Bone marrow (tissue), 2 donors: ENCODE data around the gene MTTP.

Experiments
- DNase-seq, 2 donors: peaks; one replicate each; lab custom pipeline; 2025; lab: John Stamatoyannopoulos, UW

The MTTP gene

DNA sequence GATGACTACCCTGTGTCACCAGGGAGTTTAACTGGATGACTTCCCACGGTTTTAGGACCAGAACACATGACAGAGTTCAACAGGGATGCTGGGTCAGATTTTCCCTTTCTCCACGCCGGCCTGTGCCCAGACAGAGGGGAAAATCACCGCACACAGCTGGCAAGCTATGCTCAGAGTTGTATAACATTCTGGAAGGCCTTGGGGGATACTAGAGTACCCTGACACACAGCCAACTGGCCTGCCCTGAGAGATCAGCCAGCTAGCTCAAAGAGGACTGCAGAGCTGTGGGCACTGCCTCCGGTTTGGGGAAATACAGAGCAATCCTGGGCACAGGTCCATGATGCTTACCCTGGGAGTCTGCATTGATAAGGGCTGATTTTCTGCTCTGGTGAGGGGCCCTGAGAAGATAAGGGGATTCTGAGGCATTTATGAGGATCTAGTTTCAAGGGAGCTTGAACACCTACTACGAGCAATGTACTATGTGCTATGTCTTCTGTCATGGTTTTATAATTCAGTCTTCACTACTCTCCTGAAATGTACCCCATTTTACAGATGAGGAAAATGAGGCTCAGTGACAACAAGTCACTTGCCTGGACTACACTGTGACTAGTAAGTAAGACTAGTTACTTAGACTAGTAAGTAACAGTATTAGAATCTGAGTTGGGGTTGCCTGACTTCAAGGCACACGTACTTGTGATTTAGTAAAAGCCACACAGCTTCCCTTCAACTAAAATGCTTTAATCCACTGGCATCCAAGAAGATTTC, 68.3 kb downstream of the MTTP start:
- no peak for DNase-seq

DNA sequence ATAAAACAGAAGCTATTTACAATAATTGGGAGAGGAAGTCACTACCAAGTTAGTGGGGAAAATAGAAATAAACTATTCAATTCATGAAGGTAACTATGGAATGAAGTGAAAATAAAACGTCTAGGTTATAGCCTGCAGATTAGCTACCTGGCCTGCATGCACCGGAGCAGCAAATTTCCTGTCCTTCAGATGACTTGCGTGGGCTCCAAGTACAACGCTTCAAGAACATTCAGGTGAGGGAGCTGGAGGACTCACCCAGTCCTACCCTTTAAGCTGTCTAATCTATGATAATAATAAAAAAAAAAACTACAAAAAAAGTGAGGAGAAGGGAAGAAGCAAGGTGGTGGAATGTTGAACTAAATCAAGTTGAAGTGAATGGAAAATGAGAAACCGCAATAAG, 69.8 kb downstream of the MTTP start:
- DNase-seq: no peak

DNA sequence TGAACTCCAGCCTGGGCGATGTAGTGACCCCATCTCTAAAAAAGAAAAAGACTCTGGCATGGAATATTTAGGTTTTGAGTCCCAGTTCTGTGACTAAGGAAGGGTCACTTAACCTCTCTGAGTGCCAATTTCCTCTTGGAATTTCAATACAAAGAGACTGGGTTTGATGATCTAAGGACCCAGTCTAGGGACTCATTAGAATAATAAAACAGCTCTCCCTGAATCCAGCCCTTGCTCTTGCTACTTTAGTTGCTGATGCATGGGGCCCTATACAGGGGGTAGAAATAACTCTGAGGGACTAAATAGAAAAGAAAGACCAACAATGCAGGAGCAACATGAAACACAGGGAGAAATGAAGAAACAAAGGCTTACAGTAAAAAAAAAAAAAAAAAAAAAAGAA, 70.4 kb downstream of the MTTP start:
- DNase-seq: no peak

DNA sequence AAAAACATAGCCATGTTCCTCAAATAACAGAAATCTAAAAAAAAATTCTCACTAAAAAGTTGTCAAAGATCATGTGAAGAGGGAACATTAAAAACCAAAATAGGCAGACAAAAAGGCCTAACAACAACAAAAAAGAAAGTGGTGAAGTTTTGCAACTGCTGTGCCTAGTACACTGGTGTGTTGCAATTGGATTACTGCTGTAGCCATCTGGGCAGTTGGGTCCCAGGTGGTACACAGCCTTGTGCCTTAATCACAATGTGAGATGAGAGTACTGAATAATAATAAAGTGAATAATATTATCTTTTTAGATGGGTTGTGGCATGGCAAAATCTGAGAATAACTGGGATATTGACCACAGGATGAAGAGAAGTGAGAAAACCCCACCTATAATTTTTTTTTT, 71.0 kb downstream of the MTTP start:
- DNase-seq: no peak

DNA sequence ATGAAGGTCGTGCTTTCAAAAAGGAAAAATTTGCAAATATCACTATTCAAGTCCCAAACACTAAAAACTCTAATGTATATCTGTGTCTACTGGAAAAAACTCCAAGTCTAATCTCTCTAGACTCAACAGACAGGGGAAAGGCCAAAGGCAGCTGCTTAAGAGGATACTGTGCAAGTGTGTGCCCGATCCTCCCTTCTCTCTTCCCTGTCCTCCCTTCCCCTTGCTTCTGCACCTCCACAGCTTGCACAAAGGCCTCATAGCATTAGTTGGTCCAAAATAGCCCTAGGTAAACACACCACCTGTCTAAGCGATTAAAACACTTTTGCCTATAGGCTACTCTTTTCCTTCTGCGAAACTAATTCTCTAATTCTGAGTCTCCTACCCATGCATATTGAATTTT, 72.4 kb downstream of the MTTP start:
- DNase-seq: no peak

DNA sequence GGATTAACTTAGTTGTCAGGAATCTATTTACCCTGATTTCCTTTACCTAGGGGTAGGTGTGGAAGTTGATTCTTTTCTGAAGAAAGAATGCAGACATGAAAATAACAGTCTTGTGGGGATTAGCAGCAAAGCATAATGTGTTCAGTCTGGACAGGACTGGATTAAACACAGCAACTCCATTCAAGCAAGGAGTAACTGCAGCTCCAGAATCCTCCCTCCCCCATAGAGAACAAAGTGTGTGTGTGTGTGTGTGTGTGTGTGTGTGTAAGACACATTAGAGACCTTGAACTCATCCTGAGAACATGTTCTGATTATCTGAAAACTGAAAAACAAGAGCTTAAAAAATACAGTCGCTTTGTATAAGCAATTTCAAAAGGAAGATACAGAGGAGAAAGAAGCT, 73.7 kb downstream of the MTTP start:
- DNase-seq: no peak

DNA sequence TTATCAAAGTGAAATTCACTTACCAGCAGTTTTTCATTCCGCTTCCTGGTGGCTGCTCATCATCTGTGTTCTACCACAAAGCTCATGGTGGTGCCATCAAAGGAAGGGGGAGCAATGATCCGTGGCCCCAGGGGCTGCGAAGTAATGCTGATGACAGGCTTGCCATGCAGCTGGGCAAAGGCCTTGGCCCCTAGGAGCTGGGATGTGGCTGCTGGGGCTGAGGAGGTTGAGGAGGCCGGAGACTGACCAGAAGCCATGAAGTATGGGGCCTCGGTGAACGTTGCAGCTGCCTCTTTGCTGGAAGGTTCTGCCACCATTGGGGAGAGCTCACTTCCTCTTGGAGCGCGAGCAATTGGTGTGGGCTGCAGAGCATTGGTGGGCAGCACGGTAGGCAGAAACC, 74.6 kb downstream of the MTTP start:
- DNase-seq: no peak

DNA sequence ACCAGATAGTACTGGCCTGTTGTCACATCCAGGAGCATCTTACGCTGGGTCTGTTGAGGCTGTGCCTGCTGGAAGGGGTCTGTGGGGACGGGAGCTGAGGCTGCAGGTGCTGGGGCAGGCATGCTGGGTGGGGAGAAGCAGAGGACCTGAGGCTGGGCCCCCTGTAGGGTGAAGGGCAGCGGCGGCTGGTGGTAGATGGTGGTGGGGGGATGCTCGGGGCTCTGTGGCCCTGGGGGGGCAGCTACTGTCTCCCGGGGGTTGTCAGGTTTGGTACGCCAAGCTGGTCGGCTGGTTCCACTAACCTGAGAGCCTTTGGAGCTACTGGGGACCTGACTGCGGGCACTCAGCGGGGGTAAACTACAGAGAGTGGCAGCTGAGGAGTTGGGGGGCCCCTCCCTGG, 75.2 kb downstream of the MTTP start:
- DNase-seq: no peak

DNA sequence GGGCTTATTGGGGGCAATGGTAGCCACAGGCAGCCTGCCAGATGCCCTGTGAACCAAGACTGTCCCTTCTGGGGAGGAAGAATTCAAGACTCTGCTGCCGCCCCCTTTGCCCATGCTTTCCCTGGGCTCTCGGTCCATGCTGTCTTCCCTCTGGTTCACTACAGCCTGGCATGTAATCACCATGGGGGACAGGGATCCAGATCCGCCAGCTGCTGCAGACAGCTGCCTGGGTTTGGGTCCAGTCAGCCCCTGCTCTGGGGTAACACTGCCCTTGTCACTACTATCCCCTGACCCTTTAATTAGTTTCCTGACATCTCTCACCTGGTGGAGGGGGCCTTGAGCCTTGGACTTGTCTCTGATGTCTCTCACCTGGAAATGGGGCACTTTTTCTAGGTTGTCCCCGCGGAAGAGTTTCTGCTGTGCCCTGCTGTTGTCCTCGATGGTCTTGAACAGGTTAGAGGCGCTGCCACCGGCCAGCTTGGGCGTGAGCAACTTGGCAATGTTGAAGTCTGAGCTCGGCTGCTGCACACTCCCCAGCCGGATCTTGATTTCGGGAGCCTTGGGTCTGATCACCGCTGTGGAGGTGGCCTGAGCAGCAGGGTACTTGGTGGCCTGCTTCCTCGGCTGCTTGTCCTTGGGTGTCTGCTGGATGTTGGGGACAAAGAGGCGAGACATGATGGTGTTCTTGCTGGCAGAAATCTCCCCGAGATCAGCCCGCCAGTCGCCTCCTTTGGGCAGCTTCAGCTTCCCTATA, 76.6 kb downstream of the MTTP start:
- DNase-seq: no peak

DNA sequence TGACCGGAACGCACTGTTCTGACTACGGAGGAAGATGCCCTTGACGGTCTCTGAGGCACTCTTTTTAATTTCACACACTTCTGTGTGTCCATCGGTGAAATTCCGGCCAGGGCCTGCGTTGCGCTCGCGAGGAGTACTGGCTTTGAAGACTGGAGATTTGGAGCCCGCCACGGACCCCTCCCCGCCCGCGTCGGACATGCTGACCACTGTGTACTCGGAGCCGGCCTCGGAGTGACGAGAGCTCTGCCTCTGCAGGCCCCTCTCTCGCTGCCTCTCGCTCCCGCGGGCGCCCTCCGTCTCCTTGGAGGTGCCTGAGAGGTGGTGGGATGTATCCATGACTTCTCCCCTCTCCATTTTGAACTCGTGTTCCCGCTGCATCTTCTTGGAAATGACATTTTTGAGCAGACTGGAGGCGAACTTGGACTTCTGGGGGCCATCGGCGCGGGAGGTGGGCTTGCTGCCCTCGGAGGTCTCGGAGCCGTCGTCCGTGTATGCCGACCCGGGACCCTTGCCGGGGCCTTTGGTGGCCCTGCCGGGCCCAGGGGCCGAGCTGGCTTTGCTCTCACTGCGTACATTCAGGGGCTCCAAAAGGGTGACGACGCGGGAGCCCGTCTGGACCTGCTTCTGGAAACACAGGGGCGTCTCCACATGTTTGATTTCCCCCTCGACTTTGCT, 77.3 kb downstream of the MTTP start:
- DNase-seq: no peak

DNA sequence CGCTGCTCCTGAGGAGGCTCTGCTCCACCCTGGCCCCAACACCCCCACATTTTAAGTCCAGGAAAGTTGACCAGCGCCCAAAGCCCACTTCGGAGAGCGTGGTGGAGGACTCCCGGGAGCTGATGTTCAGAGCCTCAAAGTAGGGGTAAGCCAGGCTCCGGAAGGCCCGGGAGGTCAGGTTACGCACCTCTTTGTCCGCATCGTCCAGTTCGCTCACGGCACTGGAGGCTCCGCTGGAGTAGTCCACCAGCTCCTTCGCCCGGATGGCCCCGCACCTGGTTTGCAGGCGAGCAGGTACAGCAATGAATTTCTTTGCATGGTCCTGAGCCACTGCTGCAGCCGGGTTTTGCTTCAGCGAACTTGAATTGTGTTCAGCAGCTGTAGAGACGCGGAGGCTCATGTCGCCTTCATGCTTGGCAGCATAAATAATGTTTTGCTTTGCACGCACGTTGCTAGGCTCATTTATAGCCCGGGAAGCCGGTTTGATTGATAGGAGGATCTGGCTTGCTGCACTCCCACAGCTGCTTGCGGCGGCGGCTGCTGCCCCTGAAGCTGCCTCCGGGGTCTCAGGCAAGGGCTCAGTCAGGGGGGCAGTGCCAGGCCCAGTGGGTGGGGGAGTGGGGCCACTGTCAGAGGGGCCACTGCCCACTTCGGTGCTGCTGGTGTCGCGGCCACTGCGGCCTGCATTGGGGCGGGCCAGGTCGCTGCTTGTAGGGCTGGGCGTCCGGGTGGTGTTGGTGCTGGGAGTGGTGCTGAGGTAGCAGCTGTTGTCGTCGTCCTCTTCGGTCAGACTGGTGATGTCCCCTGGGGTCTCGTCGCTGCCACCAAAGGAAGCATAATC, 78.2 kb downstream of the MTTP start:
- no peak for DNase-seq

DNA sequence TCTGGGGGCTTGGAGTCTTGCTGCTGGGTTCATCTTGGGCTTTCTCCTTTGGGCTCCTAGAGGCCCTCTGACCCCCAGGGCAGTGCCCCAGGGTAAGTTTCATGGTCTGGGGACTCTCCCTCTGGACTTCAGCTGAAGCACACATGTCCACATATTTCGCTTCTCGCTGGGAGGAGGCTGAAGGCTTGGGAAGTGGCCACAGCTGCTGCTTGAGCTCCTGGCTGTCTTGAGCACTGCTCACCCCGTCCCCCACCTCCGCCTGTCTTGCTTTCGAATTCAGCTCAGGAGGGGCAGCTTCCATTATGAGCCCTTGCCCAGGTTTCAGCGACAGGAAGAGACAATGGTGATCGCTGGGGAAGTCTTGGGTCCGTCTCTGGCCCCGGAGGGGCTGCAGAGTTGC, 79.3 kb downstream of the MTTP start:
- no peak for DNase-seq

DNA sequence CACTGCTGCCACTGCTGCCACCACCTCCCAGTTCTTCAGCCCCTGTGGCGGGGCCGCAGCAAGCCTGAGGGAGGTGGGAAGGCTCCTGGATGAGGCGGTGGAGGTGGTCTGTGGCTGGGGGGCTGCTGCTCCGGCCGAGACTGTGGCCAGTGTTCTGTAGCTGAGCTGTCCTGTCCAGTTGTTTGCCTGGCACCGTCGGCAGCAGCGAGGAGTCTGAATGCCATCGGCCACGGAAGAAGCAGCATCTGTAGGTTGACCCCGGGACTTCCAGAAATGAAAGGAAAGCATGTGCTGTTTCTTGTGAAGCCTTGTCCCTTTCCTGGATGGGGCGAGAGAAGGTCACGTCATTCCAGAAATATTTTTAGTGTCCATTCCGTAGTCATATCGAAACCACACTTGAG, 79.7 kb downstream of the MTTP start:
- DNase-seq: no peak

DNA sequence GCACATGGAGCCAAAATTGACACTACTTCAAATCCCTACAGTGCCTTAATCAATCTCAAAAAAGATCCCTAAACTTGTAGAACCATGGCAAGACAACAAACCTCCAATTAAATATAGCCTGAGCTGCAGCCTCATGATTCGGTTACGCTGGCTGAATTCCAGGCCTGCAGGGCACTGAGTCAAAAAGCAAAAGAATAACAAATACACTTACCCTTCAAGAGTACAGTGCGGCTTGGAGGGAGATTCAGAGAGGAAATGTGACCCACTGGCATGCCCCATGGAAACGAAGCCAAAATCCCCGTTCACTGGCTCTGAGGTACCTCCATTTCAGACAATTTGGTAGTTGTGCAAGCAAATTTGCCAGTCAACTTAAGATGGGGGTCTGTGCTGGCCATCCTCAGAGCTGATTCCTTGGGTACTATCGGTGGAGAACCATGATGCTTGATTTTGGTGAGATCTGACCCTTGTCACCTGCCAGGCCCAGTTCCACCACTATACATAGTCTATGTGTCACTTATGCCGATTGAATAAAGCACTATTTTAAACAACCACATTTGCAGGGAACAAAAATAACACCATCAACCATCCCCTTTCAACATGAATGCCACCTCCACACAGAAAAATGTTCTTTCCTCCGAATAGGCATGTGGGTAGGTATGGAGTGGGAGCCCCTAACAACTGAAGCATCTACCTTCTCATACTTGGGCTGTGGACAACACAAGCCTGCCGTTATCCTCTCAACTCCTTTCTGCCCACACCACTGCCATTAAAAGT, 80.9 kb downstream of the MTTP start:
- DNase-seq: no peak

DNA sequence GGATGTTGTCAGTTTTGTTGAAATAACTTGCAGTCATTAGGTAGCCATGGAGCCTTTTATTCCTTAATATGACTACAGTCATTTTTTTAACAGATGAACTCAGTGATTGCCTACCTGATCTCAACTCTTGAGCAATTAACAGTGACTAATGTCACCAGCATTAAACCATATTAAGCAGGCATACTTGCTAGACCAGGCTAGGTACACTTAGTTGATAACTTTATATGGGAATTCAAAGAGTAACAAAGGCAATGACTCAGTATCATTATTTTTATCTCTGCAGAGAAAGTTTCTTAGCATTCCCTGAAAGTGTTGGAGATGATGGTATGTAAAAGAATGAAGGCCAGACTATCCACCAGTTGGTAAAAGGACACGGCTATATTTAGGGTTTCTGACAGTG, 83.2 kb downstream of the MTTP start, which contains the start of gene C4orf54:
Gene C4orf54 (minus strand): TSS at position 31 of the 400 bp plus-strand sequence. CDS start 3,180 bp downstream, outside the sequence.
- no peak for DNase-seq

DNA sequence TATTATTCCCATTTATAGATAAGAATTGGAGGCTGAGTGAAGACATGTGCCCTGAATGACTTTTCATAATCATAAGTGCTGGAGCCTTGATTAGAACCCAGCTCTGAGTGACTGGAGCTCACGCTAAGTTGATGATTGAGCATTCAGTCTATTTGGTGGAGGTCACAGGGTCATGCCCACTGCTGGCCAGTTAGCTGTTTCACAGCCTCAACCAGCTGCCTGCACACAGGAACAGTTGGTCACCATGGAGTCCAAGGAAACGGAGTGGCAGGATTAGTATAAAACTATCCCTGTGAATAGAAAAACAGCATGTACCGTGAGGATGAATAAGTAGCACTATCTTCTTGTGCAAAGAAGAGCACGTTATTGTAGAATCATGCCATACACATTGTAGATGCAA, 84.0 kb downstream of the MTTP start:
- DNase-seq: no peak

DNA sequence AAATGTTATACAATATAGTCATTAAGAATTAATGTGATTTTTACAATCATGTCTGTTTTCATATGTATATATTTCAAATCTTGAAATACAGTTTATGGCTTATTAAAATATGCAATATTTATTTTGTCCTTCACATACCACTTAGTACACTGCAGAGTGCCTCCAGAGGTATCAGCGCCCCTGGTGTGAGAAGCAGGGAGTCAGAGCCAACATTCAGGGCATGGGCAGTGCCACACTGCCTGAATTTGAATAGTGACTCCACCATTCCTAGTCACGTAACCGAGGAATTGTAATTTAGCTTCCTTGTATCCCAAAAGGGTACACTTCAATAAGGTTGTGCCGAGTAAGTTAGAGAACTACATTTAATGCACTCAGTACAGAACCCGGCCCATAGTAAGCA, 87.3 kb downstream of the MTTP start:
- no peak for DNase-seq

DNA sequence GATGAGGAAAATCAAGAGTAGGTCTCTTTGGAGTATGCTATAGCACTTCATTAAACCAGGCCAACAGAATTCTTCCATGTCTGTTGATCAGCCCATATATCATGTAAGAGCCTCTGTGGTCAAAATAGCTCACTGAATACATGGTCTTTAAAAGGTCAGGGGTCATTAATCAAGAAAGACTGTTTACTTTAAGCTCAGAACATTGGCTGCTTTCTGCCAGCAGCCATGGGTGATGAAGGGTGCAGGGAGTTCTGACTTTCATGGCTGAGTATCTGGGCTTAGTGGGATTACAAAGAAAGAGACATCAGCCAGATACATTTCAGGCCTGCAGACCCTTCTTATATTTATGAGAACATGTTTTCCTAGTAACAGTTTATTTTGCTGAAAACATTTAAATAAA, 90.1 kb downstream of the MTTP start:
- no peak for DNase-seq

DNA sequence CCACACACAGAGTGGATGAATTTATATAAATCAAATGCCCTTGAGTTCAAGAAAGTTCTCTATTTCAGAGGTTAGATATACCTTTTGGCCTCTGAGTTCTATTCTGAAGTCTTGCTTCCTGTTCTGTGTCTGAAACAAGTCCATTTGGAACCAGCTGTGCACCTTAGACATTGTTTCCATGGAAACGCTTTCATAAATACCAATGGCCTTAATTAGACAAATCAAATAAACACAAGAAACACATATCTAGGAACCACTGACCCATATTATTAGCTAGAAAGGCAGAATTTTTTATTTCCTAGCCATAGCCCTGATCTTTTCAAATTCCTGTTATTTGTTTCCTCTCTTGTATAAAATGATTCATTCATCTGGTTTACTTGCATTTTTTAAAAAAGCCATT, 91.4 kb downstream of the MTTP start:
- DNase-seq: no peak

DNA sequence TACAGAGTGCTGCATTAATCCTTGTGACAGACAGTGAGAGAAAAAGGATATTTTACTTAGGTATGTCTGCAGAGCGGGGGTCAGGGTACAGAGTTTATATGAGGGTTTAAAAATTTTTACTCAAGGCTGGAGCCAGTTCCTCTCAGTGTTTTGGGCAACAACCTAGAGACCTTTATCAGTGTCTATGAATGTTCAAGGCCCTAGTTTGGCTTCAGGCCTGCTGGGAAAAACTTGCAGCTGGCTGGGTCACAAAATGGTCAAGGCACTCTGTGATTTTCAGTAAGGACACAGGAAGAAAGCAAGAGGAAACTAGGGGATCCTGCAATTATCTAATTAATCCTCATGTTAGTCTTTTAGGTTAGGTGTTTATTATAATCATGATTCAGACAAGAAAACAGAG, 93.8 kb downstream of the MTTP start:
- DNase-seq: no peak

DNA sequence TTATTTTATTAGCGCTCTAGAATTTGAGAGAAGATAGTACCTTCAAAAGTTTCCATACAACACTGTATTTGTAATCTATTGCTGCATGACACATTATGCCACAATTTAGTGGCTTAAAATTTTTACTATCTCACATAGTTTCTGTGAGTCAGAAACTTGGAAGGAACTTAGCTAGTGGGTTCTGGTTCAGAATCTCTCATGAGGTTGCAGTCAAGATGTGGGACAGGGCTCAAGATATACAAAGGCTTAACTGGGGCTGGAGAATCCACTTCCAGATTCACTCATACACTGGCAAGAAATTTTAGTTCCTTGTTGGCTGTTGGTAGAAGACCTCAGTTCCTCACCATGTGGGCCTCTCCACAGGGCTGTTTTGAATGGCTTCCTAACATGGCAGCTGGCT, 94.5 kb downstream of the MTTP start:
- DNase-seq: no peak
